Neural cell (in vitro differentiated cells): ENCODE data around the gene LY6G5C. TPM values are rescaled to one million over a fixed set of nuclear protein-coding genes. Genes with fewer than 3 reads are reported as not detected.

ENCODE experiments used
- H2AFZ ChIP-seq: fragments of 200-600, 300-800 bp; sonication (generic), shearing (Covaris generic); 2 replicates; pipeline ENCODE4 v1.6.0; 2014; ENCODE audit warnings: low read depth, mild to moderate bottlenecking, antibody characterized with exemption, low read length, moderate library complexity
- H3F3A ChIP-seq: fragments of 200-600 bp; shearing (Covaris generic); 2 replicates; pipeline ENCODE4 v1.6.1; 2016; ENCODE audit warnings: mild to moderate bottlenecking, moderate library complexity, mixed read lengths, antibody characterized with exemption, low read length; ENCODE audit not compliant: insufficient read depth, poor library complexity, severe bottlenecking
- H3K27ac ChIP-seq: fragments of 200-600, 300-800 bp; sonication (generic), shearing (Covaris generic); 2 replicates; pipeline ENCODE4 v1.5.1; 2014; ENCODE audit warnings: mild to moderate bottlenecking, low read length, moderate library complexity
- H3K27me3 ChIP-seq: fragments of 300-800, 200-600 bp; sonication (generic), shearing (Covaris generic); 2 replicates; pipeline ENCODE4 v1.6.0; 2014; ENCODE audit warnings: mild to moderate bottlenecking, low read depth, low read length, moderate library complexity; ENCODE audit not compliant: insufficient read depth
- H3K36me3 ChIP-seq: fragments of 300-800, 200-600 bp; sonication (generic), shearing (Covaris generic); 2 replicates; pipeline ENCODE4 v1.5.1; 2014; ENCODE audit warnings: mild to moderate bottlenecking, antibody characterized with exemption, low read length, moderate library complexity; ENCODE audit not compliant: insufficient read depth
- H3K4me2 ChIP-seq: fragments of 300-800, 200-600 bp; sonication (generic), shearing (Covaris generic); 2 replicates; pipeline ENCODE4 v1.6.0; 2014; ENCODE audit warnings: mild to moderate bottlenecking, low read length
- H3K4me3 ChIP-seq: fragments of 300-800, 200-600 bp; sonication (generic), shearing (Covaris generic); 2 replicates; pipeline ENCODE4 v1.5.1; 2014; ENCODE audit warnings: mild to moderate bottlenecking, low read length, moderate library complexity
- H3K79me2 ChIP-seq: fragments of 200-600 bp; shearing (Covaris generic); replicated peaks from 2 replicates; pipeline ENCODE4 v1.6.0; 2014; ENCODE audit warnings: mild to moderate bottlenecking, low read length, moderate library complexity; ENCODE audit not compliant: insufficient read depth
- H3K9ac ChIP-seq: fragments of 300-800, 200-600 bp; sonication (generic), shearing (Covaris generic); 2 replicates; pipeline ENCODE4 v1.6.1; 2016; ENCODE audit warnings: mild to moderate bottlenecking, low read length, mixed read lengths
- H3K9me2 ChIP-seq: fragments of 200-600 bp; shearing (Covaris generic); 2 replicates; pipeline ENCODE4 v1.6.1; 2016; ENCODE audit warnings: mild to moderate bottlenecking, low read length, mixed read lengths; ENCODE audit not compliant: insufficient read depth
- H3K9me3 ChIP-seq: fragments of 200-600, 300-800 bp; sonication (generic), shearing (Covaris generic); 2 replicates; pipeline ENCODE4 v1.6.1; 2016; ENCODE audit warnings: mild to moderate bottlenecking, mixed run types, low read length, moderate library complexity, mixed read lengths
- H4K20me1 ChIP-seq: fragments of 200-600 bp; shearing (Covaris generic); 2 replicates; pipeline ENCODE4 v1.6.1; 2016; ENCODE audit warnings: mild to moderate bottlenecking, mixed run types; ENCODE audit not compliant: insufficient read depth
- CTCF ChIP-seq: fragments of 450-650 bp; IDR thresholded peaks from 2 replicates; pipeline ENCODE4 v1.5.1; 2014; ENCODE audit warnings: antibody characterized with exemption, mild to moderate bottlenecking, moderate library complexity; ENCODE audit not compliant: poor library complexity, severe bottlenecking
- EP300 ChIP-seq: fragments of 450-650 bp; conservative IDR thresholded peaks from 2 replicates; pipeline ENCODE4 v1.6.1; 2014; ENCODE audit warnings: antibody characterized with exemption, mild to moderate bottlenecking, moderate library complexity; ENCODE audit not compliant: poor library complexity, severe bottlenecking
- EZH2 ChIP-seq: fragments of 200-600, 300-800 bp; shearing (Covaris generic), sonication (generic); IDR thresholded peaks from 2 replicates; pipeline ENCODE4 v1.6.1; 2014; ENCODE audit warnings: antibody characterized with exemption, low read length, borderline replicate concordance, mild to moderate bottlenecking; ENCODE audit not compliant: insufficient read depth, poor library complexity, severe bottlenecking
- MXI1 ChIP-seq: fragments of 450-650 bp; conservative IDR thresholded peaks from 2 replicates; pipeline ENCODE4 v1.6.1; 2014; ENCODE audit warnings: antibody characterized with exemption, mild to moderate bottlenecking; ENCODE audit not compliant: poor library complexity, severe bottlenecking
- POLR2AphosphoS5 ChIP-seq: IDR thresholded peaks from 2 replicates; pipeline ENCODE4 v1.6.1; 2012
- RAD21 ChIP-seq: fragments of 450-650 bp; conservative IDR thresholded peaks from 2 replicates; pipeline ENCODE4 v1.6.1; 2014; ENCODE audit warnings: antibody characterized with exemption, mild to moderate bottlenecking, moderate library complexity
- REST ChIP-seq: IDR thresholded peaks from 2 replicates; pipeline ENCODE4 v1.6.1; 2012; ENCODE audit warnings: borderline replicate concordance
- SMC3 ChIP-seq: fragments of 450-650 bp; conservative IDR thresholded peaks from 2 replicates; pipeline ENCODE4 v1.6.1; 2014; ENCODE audit warnings: antibody characterized with exemption, mild to moderate bottlenecking, moderate library complexity; ENCODE audit not compliant: poor library complexity
- TAF1 ChIP-seq: IDR thresholded peaks from 2 replicates; pipeline ENCODE4 v1.6.1; 2012; ENCODE audit warnings: low read depth
- polyA plus RNA-seq: library from polyadenylated mRNA; depleted of rRNA; stranded (reverse); fragments of >200 nt; gene quantifications from 2 replicates; pipeline ENCODE4 v1.2.3, GENCODE V29; 2014

The LY6G5C gene
- polyA plus RNA-seq, 1 donor from 2014 or later, result 13.4 TPM

GRCh38 chr6:31697555-31697954 lies 16.7 kb upstream of the LY6G5C start:
- no peaks in the 10 kb centered on the region for H3F3A ChIP-seq
- H3K27ac ChIP-seq, result no peak overlapping the region
- H3K9me3 ChIP-seq, result no peaks in the 10 kb centered on the region
- H3K4me3 ChIP-seq, result no peak overlapping the region
- no peaks in the 10 kb centered on the region for H3K9me2 ChIP-seq
- H3K36me3 ChIP-seq, result no peaks in the 10 kb centered on the region
- H3K27me3 ChIP-seq, result no peaks in the 10 kb centered on the region
- no peaks in the 10 kb centered on the region for H4K20me1 ChIP-seq
- TF ChIP-seq RAD21, result no peak
- no peak for TF ChIP-seq TAF1
- TF ChIP-seq EZH2, result no peak
- no peak for TF ChIP-seq SMC3
- TF ChIP-seq REST, result no peak
- TF ChIP-seq CTCF, result no peak
- no peak for TF ChIP-seq POLR2AphosphoS5
- no peak for TF ChIP-seq MXI1
- TF ChIP-seq EP300, result no peak
- H2AFZ ChIP-seq, result no peak overlapping the region
- no peak overlapping the region for H3K4me2 ChIP-seq
- no peak overlapping the region for H3K9ac ChIP-seq
- peaks cover 24% of the 10 kb centered on the region for H3K79me2 ChIP-seq

- H3K9ac ChIP-seq, result no peak overlapping the region
- no peak overlapping the region for H3K27ac ChIP-seq
- no peaks in the 10 kb centered on the region for H3K79me2 ChIP-seq
These were observed 12.7 kb upstream of the LY6G5C start for GRCh38 chr6:31693535-31693934.

More at GRCh38 chr6:31693535-31693934, 12.7 kb upstream of the LY6G5C start:
- H3K9me3 ChIP-seq, result no peaks in the 10 kb centered on the region
- H3K4me2 ChIP-seq, result no peak overlapping the region
- H3K27me3 ChIP-seq, result no peaks in the 10 kb centered on the region
- TF ChIP-seq REST, result no peak
- TF ChIP-seq EP300, result no peak
- TF ChIP-seq EZH2, result no peak
- no peak for TF ChIP-seq MXI1
- TF ChIP-seq RAD21, result no peak
- no peak for TF ChIP-seq POLR2AphosphoS5
- no peak for TF ChIP-seq CTCF
- TF ChIP-seq SMC3, result no peak
- no peak for TF ChIP-seq TAF1
- no peaks in the 10 kb centered on the region for H4K20me1 ChIP-seq
- H3K36me3 ChIP-seq, result no peaks in the 10 kb centered on the region
- H2AFZ ChIP-seq, result no peak overlapping the region
- no peak overlapping the region for H3K4me3 ChIP-seq
- H3F3A ChIP-seq, result no peaks in the 10 kb centered on the region
- no peaks in the 10 kb centered on the region for H3K9me2 ChIP-seq
